M059J (cell line): ENCODE data around the gene NIM1K. TPM values are rescaled to one million over a fixed set of nuclear protein-coding genes. Genes with fewer than 3 reads are reported as not detected.
A peak's percentile ranks its signal among the peaks of the same experiment; 100 is the strongest.
"Not testable (repeated sequence)": the region's sequence is repeated elsewhere in the genome, so short reads cannot be mapped to it uniquely, and the experiment has no call there.

ENCODE experiments used
- DNase-seq: peaks from one replicate; pipeline ENCODE4 v3.0.0-alpha.2; 2012; ENCODE audit warnings: low read depth
- total RNA-seq: library from RNA; depleted of rRNA; stranded (reverse); fragments of >200 nt; shearing (Covaris generic); gene quantifications from 2 replicates; pipeline ENCODE4 v1.2.3, GENCODE V29; 2014; rRNA removed

NIM1K gene
- total RNA-seq, 1 experiment from 2014 or later, result 1.1 TPM

GRCh38 chr5:43313854-43314457 is 121.9 kb downstream of the NIM1K start:
- peak; percentile 49 for DNase-seq

- peak; percentile 22 for DNase-seq
These were observed 122.7 kb downstream of the NIM1K start for GRCh38 chr5:43314724-43315123.

DNA sequence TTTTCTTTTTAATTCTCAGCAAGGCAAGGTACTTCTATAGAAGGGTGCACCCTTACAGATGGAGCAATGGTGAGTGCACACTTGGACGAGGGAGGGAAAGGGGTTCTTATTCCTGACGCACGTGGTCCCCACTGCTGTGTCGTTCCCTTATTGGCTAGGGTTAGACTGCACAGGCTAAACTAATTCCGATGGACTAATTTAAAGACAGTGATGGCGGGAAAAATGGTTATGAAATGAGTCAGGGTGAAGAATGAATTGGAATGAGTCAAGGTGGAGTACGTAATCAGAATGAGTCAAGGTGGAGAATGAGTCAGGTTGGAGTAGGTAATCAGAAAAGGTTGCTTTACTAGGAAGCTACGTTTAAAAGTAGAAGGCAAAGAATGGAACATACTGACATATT is 123.2 kb downstream of the NIM1K start:
- DNase-seq, result peak; percentile 90

- no peak for DNase-seq
These were observed 123.7 kb downstream of the NIM1K start for GRCh38 chr5:43315682-43316081.

DNA sequence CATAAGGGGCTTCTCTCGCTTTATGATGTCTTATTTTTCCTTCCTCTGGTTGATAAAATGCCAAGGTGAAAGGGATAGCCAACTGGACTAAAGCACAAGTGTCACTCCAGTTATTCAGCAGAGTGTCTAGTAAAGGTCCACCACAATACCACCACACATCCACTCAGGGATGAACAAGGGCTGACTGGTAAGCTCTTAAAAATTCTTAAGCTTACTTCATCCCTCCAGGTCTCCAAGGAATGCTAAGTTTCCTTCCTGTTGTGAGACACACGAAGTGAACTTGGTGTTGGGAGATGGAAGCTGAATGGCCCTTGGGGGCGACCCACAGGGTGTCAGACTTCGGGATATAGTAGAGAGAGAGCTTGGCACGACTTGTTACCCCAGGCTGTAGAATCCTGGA is 124.4 kb downstream of the NIM1K start:
- DNase-seq, result peak; percentile 45

DNA sequence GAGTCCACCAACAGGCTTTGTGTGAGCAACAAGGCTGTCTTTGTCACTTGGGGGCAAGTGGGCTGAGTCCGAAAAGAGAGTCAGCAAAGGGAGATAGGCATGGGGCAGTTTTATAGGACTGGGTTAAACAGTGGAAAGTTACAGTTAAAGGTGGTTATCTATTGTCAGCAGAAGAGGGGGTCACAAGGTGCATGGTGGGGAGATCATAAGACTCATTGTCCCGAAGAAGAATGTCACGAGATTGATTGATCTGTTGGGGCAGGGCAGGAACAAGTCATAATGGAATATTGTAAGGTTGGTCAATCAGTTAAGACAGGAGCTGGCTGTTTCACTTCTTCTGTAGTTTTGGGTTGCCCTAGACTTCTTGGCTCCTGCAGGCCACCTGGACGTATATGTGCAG is 128.8 kb downstream of the NIM1K start:
- no peak for DNase-seq

GRCh38 chr5:43323488-43323887 is 131.5 kb downstream of the NIM1K start:
- DNase-seq, result not testable (repeated sequence)

- not testable (repeated sequence) for DNase-seq
These were observed 133.6 kb downstream of the NIM1K start for GRCh38 chr5:43325624-43326023.

Other genes starting within 250 kb of the NIM1K start
- gene ANXA2R, start 151.9 kb upstream of the NIM1K start, total RNA-seq, result 0.25 and 1.4 TPM in 2 replicates
- 31.5 and 38.5 TPM in 2 replicates for gene ZNF131, start 71.3 kb upstream of the NIM1K start, total RNA-seq
- gene HMGCS1, start 121.2 kb downstream of the NIM1K start, total RNA-seq, result 40.2 and 54.4 TPM in 2 replicates
- gene CCL28, start 220.2 kb downstream of the NIM1K start, total RNA-seq, result not detected in 2 replicates